Right cardiac atrium (tissue), 5 donors: ENCODE results near the gene HERC3. TPM values are rescaled to one million over a fixed set of nuclear protein-coding genes. Genes with fewer than 3 reads are reported as not detected.

Experiments used
- ATAC-seq, 2 donors: fragments of 200-7000 bp; cut with Tn5 transposase; one replicate each; pipeline versions ENCODE4 v1.8.0 to v1.9.1; 2020; ENCODE audit warnings: moderate library complexity in 2 of 2, mild to moderate bottlenecking in 1 of 2
- DNase-seq, 3 donors: peaks; one replicate each; pipeline ENCODE4 v3.0.0-alpha.2; 2020
- H3K27ac ChIP-seq: one replicate; pipeline ENCODE4 v1.5.1; 2013; ENCODE audit warnings: mild to moderate bottlenecking, low read length, control low read depth, moderate library complexity
- H3K27me3 ChIP-seq: one replicate; pipeline ENCODE4 v1.6.1; 2013; ENCODE audit not compliant: control insufficient read depth, insufficient read depth
- H3K4me1 ChIP-seq: one replicate; pipeline ENCODE4 v1.6.1; 2013; ENCODE audit warnings: low read length; ENCODE audit not compliant: control insufficient read depth, insufficient read depth
- H3K4me3 ChIP-seq: one replicate; pipeline ENCODE4 v1.5.1; 2013; ENCODE audit warnings: low read length, control low read depth
- H3K9me3 ChIP-seq: one replicate; pipeline ENCODE4 v1.6.1; 2013; ENCODE audit warnings: low read length; ENCODE audit not compliant: control insufficient read depth
- WGBS: extraction: QIAGEN DNeasy Blood & Tissue Kit; methylation state at CpG from one replicate; pipeline ENCODE4 v1.1.7; 2013; 5-methylcytosine and 5-hydroxymethylcytosine counted together
- intact Hi-C, 4 donors: fragments of 100-400 bp; cut with DNase I; formaldehyde crosslinking; loops; one replicate each; pipeline versions ENCODE4 v1.11.0 to v1.14.0; 2022 to 2023
- polyA plus RNA-seq: library from polyadenylated mRNA; stranded (reverse); fragments of 200-250 nt; gene quantifications from one replicate; pipeline ENCODE4 v1.2.3, GENCODE V29; 2013
- total RNA-seq, 4 donors: library from RNA; stranded (reverse); fragmentation: NEBNext Ultra II Directional; extraction: Animal tissue kit (Norgen Biotek cat#: 25700); gene quantifications; one replicate each; pipeline ENCODE4 v1.2.1, GENCODE V29; 2021
- donor health status: healthy with polysubstance abuse.
- donor health status: DM: no; HTN: yes; CAD: no.
- donor health status: DM: no; HTN: no; CAD: no.
- donor health status: DM: no; HTN: yes; CAD: no; lungs with severe emphysema.
- donor health status: DM: yes; HTN: yes; CAD: no.

Gene HERC3
- total and polyA plus RNA-seq, 5 donors, result 18.0 to 60.6 (median 49.2) TPM

DNA sequence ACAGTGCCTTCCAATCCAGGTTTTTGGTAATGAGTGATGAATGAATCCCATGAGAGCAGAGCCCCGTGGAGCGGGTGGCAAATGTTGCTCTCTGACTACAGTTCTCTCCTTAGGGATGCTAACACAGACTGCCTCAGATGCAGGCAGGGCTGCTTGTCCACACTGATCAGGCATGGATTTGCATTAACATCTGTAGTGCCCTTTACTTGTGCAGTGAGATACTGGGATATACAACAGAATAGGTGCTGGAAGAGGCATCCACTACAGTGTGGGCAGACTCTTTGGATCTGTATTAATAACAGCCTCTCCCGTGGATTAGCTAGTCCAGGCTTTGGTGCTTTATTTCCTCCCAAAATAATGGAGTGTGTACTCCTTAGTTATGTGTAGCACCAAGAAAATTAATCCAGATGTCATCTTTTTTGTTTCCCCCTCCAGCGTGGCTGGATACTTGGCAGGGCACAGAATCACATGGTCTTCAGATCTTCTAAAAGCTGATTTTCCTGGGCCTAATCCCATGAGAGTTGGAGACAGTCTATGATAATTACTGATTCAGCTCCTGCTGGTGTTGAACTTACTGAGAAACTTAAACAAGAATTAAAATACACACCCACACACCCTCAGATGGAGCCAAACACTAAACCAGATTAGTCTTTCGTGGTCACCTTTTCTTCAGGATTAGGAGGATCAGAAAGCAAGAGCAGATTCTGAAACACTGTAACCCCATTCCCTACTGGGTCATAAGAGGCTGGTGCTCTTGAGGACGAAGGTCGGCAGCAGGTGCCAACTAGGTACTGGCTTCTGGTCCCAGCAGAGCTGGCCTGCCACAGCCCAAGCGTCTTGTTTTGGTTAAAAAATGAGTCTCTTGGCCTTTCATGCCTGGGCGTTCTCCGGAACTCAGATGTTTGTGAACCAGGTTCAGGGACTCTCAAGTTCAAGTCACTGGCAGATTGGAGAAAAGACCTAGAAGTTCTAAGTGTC lies 128.5 kb downstream of the HERC3 start:
- ATAC-seq (peak; percentile 12 to 16), DNase-seq (peak in 1 of 3 donors; percentile 43)
- WGBS, result 74% methylated on average over 10 of the region's 10 CpGs
- Histone ChIP-seq H3K27ac (no peak overlapping the region), H3K27me3 (no peaks in the 10 kb centered on the region), H3K4me3 (no peak overlapping the region), H3K9me3 (peaks cover 3% of the 10 kb centered on the region), H3K4me1 (peaks cover 11% of the 10 kb centered on the region)
- intact Hi-C loops, result no loop called here

DNA sequence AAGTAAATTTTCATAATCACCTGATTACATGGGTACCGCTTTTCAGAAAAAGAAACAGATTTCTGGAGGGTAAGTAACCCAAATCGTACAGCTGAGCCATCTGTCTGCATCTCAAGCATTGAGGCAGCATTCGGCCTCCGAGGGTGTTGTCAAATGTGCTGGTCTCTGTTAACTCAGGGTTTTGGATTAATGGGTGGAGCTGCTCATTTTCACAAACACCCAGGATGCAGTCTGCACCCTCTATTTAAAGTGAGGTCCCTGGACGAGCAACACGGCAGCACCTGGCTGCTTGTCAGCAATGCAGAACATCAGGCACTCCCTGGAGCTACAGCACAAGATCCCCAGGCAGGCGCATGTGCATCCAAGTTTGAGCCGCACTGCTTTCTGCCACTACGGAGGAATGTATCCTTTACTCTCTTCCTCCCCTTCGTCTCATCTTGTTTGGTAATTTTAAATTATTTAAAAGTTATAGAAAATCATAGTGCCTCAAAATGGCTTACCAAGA lies 130.0 kb downstream of the HERC3 start:
- intact Hi-C loops, result no loop called here
- peak in 1 of 3 donors; percentile 55 for DNase-seq
- H3K4me1 ChIP-seq, result peaks cover 11% of the 10 kb centered on the region
- ATAC-seq, result peak in 1 of 2 donors; percentile 25
- H3K27me3 ChIP-seq, result no peaks in the 10 kb centered on the region
- H3K4me3 ChIP-seq, result no peak overlapping the region
- H3K27ac ChIP-seq, result no peak overlapping the region
- WGBS, result 65% methylated on average over 10 of the region's 10 CpGs
- peaks cover 3% of the 10 kb centered on the region for H3K9me3 ChIP-seq

- peak; percentile 58 to 81 for ATAC-seq
- 63% methylated on average over 2 of the region's 2 CpGs for WGBS
- Histone ChIP-seq H3K9me3 (peaks cover 2% of the 10 kb centered on the region), H3K4me1 (peaks cover 12% of the 10 kb centered on the region), H3K27me3 (no peaks in the 10 kb centered on the region), H3K4me3 (no peak overlapping the region), H3K27ac (no peak overlapping the region)
- intact Hi-C loops, result no loop called here
- DNase-seq, result peak; percentile 30 to 78 (median 67)
These were observed 130.5 kb downstream of the HERC3 start for GRCh38 chr4:88722828-88723227.

DNA sequence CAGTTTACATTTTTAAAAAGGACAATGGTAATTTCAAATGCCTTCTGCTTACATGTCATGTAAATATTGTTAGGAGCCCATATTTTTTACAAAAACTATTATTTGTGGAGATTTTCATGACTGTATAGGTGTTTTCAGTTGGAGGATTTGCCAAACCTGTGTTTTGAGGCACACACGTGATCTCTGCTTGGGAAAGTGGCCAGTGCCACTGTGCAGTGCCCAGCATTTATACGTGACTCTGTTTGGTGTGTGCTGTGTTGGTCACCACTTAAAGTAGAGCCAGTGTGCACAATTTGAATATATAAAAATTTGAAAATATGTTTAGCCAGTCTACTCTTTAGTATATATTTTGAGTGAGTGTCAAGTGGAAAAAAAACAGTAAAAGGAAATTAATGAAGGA lies 132.1 kb downstream of the HERC3 start:
- no peak for ATAC-seq
- H3K27ac ChIP-seq, result no peak overlapping the region
- DNase-seq, result no peak

GRCh38 chr4:88725143-88725542 lies 132.9 kb downstream of the HERC3 start:
- H3K9me3 ChIP-seq, result no peaks in the 10 kb centered on the region
- no peak overlapping the region for H3K27ac ChIP-seq
- no peak overlapping the region for H3K4me3 ChIP-seq
- no peaks in the 10 kb centered on the region for H3K27me3 ChIP-seq
- intact Hi-C loops, result no loop called here
- ATAC-seq (no peak), DNase-seq (no peak)
- 96% methylated on average over 4 of the region's 4 CpGs for WGBS
- peaks cover 15% of the 10 kb centered on the region for H3K4me1 ChIP-seq

More for the DNA sequence above, 132.1 kb downstream of the HERC3 start:
- no peaks in the 10 kb centered on the region for H3K27me3 ChIP-seq
- no peaks in the 10 kb centered on the region for H3K9me3 ChIP-seq
- H3K4me3 ChIP-seq, result no peak overlapping the region
- peaks cover 15% of the 10 kb centered on the region for H3K4me1 ChIP-seq
- intact Hi-C loops, result no loop called here
- WGBS, result 76% methylated on average over 2 of the region's 2 CpGs

GRCh38 chr4:88725986-88726385 lies 133.7 kb downstream of the HERC3 start:
- H3K27me3 ChIP-seq, result no peaks in the 10 kb centered on the region
- WGBS, result 73% methylated on average over 2 of the region's 2 CpGs
- H3K4me1 ChIP-seq, result peaks cover 12% of the 10 kb centered on the region
- no peak overlapping the region for H3K27ac ChIP-seq
- DNase-seq, result no peak
- H3K4me3 ChIP-seq, result no peak overlapping the region
- H3K9me3 ChIP-seq, result no peaks in the 10 kb centered on the region
- intact Hi-C loops, result no loop called here
- no peak for ATAC-seq

DNA sequence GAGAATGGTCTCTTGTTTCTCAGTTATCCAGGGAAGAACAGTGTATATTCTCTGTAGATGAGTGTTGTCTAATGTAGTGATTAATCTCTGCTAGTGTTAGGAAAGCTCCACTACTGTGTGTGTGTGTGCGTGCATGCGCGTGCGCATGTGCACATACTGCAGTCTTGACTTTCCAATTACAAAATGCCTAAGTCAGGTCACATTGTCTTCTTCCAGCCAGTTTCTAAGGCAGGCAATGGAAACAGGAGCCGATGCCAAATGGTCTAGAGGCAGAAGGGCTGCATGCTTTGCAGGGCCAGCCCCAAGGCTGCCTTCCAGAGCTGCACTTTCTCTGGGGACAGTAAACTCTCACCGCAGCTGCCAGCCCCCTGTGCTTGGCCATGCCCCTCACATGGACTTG lies 135.9 kb downstream of the HERC3 start:
- intact Hi-C loops, result no loop called here
- Histone ChIP-seq H3K4me3 (no peak overlapping the region), H3K27me3 (no peaks in the 10 kb centered on the region), H3K27ac (no peak overlapping the region), H3K4me1 (peaks cover 4% of the 10 kb centered on the region), H3K9me3 (no peaks in the 10 kb centered on the region)
- ATAC-seq (peak; percentile 72 to 86), DNase-seq (peak; percentile 57 to 83 (median 81))
- WGBS, result 69% methylated on average over 6 of the region's 6 CpGs

DNA sequence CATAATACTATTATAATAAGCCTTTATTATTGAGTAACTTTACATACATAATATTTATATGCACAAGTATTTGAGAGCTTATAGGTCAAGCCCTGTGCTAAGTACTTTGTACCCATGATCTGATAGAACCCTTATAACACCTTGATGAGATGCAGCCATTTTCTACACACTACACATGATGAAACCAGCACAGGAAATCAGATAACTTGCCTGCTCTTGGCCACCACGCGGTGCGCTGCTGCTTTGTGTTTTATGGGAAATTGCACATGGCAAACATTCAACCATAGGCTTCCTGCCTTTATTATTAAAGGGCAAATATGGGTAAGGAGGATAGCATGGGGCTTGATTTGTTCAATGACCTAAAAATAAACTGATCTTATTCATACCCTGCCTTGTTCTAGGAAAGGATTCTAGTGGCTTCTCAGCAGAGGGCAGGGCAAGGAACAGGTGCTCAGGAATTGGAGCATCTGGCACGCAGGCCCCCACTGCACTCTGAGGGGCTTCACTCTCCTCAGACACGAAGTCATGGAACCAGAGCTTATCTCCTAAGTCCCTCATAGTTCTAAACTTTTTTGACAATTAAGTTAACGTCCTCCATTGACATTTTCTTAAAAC lies 137.0 kb downstream of the HERC3 start:
- ATAC-seq (peak in 1 of 2 donors; percentile 63), DNase-seq (peak in 1 of 3 donors; percentile 49)
- Histone ChIP-seq H3K9me3 (no peaks in the 10 kb centered on the region), H3K4me1 (peaks cover 4% of the 10 kb centered on the region), H3K27me3 (no peaks in the 10 kb centered on the region), H3K27ac (no peak overlapping the region), H3K4me3 (no peak overlapping the region)
- intact Hi-C loops, result no loop called here
- 72% methylated on average over 6 of the region's 6 CpGs for WGBS

DNA sequence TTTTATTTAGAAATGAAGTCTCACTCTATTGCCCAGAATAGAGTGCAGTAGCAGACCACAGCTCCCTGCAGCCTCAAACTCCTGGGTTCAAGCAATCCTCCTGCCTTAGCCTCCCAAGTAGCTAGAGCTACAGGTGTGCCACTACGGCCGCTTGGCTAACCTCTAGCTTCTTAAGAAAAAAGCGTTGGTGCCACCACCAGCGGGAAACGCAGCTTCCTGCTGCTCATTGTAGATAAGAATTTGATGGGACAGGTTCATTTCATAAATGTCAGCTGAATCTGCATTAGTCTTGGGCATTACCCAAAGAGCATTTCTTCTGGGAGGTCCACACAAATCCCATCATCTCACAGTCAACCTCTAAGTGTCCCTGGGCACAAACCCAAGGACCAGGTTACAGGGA lies 138.5 kb downstream of the HERC3 start:
- DNase-seq (no peak), ATAC-seq (no peak)
- no peaks in the 10 kb centered on the region for H3K27me3 ChIP-seq
- intact Hi-C loops, result no loop called here
- H3K4me3 ChIP-seq, result no peak overlapping the region
- H3K4me1 ChIP-seq, result peaks cover 9% of the 10 kb centered on the region
- 91% methylated on average over 5 of the region's 5 CpGs for WGBS
- H3K9me3 ChIP-seq, result no peaks in the 10 kb centered on the region
- H3K27ac ChIP-seq, result no peak overlapping the region

- 87% methylated on average over 4 of the region's 4 CpGs for WGBS
- Histone ChIP-seq H3K4me3 (no peak overlapping the region), H3K27me3 (no peaks in the 10 kb centered on the region), H3K9me3 (no peaks in the 10 kb centered on the region), H3K27ac (no peak overlapping the region), H3K4me1 (peaks cover 9% of the 10 kb centered on the region)
- intact Hi-C loops, result no loop called here
- no peak for DNase-seq
- no peak for ATAC-seq
These were observed 139.1 kb downstream of the HERC3 start for GRCh38 chr4:88731381-88731780.

- no peak for ATAC-seq
- WGBS, result 91% methylated on average over 5 of the region's 5 CpGs
- Histone ChIP-seq H3K4me3 (no peak overlapping the region), H3K27me3 (no peaks in the 10 kb centered on the region), H3K27ac (no peak overlapping the region), H3K9me3 (no peaks in the 10 kb centered on the region), H3K4me1 (peaks cover 7% of the 10 kb centered on the region)
- intact Hi-C loops, result no loop called here
- DNase-seq, result no peak
These were observed 140.6 kb downstream of the HERC3 start for GRCh38 chr4:88732714-88733368.
